ENCODE measurements around the gene CAMK1D.

CAMK1D gene

DNA sequence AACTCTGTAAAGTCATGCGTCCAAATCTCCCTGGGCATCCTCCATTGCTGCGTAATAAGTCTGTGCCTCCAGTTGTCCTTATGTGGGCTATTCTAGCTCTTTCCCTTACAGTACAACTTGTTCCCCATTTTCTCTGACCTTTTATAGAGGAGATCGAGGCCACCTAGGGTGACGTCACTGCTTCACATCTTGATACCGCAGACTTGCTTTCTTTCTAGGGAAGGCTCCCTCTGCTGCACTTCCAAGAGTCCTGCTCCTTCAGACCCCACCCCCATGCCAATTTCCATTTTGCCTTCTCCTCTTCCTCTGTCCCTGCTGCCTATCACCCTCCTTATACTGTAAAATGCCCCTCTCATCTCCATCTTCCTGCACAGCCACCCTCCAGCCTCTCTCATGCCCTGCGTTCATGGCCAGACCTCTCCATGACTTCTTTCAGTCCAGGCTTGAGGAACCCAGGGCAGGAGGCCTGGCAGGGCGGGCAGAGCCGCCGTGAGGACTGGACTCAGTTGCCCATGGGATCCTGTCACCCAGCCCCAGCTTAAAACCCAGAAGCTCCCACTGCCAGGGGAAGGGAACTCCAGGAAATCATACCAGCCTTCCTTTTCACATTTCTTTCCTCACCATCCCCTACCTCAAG is 57.5 kb downstream of the CAMK1D start:
- no peak for DNase-seq

DNA sequence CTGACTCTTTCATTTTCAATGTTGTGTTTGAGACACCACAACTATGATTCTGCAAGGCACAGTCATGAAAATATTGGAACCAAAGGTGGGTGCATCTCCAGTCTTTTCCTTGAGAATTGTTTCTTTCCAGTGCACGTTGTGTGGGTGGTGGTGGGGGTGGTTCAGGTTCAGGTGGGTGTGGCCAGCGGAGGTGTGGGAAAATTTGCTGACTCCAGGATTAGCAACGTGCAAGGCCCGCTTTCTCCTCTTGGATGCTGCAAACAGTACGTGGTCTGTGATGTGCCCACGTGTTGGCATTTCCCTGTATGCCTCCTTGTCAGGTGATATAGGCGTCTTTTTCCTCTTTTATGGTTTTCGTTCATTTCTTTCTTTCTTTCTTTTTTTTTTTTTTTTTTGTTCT is 59.1 kb downstream of the CAMK1D start:
- no peak for DNase-seq

DNA sequence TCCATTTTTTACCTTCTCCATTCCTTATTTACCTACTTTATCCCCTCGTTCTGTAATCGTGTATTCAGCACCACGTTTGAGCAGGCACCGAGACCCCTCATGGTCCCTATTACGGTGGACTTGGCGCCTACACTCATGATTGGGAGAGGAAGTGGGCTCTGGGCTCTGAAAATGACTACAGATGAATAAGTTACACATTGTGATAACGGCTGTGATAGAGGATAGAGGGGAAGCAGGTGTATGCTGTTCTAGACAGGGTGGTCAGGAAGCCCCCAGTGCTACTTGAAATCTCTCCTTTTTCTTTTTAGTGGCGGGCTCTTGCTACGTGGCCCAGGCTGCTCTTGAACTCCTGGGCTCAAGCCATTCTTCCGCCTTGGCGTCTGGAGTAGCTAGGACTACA is 59.8 kb downstream of the CAMK1D start:
- DNase-seq, result no peak

DNA sequence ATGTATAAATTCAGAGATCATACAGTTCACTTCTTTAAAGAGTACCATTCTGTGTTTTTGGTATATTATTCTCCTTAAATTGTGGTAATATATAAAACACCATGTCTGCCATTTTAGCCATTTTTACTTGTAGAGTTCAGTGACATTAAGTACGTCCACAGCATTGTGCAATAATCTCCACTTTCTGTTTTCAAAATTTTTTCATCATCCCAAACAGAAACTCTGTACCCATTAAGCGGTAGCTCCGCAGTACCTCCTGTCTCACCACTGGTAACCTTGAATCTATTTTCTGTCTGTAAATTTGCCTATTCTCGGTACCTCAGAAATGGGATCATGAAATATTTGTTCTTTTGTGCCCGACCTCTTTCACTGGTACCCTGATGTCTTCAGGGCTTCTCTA is 60.3 kb downstream of the CAMK1D start:
- DNase-seq, result no peak

DNA sequence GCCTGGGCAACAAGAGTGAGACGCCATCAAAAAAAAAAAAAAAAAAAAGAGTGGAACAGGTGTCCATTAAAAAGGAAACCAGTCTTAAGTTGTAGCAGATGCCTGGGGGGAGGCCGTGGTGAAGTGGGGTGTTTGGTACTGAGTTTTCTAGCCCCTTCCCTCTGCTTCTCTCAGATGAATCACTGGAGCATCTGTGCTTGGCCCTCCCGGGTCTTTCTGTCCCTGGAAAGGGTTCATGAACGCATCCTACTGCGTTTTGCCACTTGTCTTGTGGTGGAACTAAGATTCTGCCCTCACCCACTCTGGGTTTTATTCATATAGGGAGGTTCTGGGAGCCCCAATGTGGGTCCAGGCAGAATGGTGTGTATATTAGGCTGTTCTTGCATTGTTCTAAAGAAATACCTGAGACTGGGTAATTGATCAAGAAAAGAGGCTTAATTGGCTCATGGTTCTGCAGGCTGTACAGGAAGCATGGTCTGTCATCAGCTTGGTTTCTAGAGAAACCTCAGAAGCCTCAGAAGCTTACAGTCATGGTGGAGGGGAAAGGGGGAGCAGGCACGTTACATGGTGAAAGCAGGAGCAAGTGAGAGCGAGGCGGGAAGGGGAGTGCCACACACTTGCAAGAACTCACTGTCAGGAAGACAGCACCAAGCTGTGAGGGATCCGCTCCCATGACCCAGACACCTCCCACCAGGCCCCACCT is 63.5 kb downstream of the CAMK1D start:
- no peak for DNase-seq

DNA sequence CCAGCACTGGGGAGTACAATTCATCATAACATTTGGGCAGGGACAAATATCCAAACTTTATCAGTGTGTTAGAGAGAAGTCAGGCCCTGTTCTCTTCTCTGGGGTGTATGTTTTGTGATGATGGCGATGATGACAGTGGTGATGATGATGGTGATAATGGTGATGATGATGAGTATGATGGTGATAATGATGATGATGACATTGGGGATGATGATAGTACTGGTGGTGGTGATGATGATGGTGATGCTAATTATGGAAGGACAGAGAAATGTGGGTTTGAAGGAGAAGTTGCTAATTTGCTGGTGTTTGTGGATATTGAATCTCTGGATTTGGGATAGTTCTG is 64.0 kb downstream of the CAMK1D start:
- DNase-seq, result no peak

DNA sequence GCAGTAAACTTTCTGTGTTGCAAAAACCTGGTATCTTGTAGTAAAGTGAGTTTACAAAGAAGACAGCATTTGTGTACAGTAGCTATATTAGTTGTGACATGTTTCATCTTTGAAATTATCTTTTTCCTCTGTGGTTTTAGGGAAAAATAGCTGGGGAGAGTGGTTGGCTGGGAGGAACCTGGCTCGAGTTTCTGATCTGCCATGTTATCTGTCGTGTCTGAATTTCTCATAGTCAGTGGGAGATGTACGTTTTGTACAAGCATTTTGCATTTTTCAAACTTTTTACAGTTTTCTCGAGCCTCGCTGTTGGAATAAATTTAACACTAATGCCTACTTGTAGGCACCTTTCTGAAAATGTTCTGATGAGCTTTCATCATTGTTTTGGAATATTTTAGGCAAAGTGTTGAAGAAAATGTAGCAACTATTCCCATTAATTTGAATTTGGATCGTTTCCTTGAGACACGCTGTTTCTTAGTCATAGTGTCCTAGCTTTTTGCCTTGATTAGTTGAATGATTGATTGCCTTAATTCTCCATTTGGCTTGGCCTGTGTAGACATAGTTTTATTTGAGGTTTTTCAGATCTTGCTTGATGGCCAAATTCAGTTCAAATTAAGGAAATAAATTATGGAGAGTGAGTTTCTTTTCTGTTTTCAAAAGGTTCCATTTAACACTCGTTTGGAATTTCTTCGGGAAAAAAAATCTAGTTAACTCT is 65.1 kb downstream of the CAMK1D start:
- no peak for DNase-seq

DNA sequence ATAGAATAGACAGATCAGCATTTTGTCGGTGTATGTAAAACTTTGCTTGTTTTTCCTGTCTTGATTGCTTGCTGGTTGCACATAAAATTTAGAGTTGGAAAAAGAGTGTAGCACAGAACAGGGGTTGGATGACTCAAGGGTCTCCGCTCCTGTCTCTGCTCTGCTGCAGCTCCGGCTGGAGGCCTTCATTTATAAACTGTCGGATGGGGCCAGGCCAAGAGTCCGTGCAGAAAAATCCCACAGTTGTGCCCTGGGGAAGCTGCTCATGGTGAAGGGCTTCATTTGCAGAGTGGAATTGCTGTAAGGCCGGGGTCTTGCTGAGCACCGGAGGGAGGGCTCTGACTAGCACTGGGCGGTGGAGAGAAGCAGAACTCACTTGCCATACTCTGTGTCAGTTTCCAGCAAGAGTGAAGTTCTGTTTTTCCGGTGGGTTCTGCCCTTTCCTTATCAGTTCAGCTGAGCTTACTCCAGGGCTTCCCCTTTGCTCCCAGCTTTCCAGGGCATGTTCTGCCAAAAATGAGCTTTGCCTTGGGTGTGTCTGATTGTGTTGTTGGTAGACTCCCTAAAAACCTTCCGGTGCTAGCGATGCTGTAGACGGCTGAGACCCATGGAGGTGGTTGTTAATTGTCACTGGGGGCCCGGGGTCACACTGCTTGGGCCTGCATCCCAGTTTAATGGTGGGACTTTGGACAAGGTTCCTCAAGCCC is 67.2 kb downstream of the CAMK1D start:
- DNase-seq, result no peak

DNA sequence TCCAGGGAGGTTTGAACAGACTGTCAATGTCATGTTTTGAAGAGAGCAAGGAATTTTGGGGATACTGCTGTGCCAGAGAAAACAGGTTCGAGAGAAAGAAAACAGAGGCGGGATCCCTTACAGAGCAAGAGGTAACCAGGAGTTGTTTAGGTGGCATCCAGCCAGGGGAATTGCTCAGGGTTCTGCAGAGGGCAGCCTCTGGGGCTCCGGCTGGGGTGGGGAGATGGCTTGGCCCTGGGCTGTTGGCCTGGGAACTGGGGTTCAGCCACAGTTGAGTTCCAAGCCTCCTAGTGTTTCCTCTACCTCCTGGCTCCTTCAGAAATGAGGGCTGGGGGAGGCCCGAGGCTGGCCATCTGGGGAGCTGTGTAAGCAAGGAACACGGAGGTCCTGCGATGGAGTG is 68.0 kb downstream of the CAMK1D start:
- no peak for DNase-seq

GRCh38 chr10:12418000-12418399 is 68.7 kb downstream of the CAMK1D start:
- no peak for DNase-seq

GRCh38 chr10:12418725-12419261 is 69.4 kb downstream of the CAMK1D start:
- no peak for DNase-seq

DNA sequence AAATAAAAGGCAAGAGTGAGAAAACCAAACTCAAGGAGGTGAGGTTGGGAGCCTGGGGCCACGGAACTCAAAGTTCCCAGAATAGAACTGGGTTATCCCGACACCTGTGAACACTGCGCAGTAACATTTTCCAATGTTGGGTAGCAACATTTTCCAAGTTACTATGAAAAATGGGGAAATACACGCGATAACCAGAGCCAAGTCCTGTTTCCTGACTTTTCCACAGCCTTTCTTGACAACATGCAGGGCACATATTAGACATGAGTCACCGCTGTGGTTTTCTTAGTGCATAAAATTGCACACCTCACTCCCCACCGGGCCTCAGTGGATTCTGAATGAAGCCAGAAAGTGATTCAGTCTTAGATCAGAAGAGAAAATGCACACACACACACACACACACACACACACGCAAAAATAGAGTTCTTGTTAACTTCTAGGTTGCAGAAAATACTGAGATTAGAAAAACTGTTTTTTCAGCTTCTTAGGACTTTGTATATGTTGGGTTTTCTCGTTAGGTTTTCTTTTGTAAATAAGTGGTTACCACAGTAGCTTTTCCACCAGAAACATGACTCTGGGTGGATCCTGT is 70.0 kb downstream of the CAMK1D start:
- no peak for DNase-seq

DNA sequence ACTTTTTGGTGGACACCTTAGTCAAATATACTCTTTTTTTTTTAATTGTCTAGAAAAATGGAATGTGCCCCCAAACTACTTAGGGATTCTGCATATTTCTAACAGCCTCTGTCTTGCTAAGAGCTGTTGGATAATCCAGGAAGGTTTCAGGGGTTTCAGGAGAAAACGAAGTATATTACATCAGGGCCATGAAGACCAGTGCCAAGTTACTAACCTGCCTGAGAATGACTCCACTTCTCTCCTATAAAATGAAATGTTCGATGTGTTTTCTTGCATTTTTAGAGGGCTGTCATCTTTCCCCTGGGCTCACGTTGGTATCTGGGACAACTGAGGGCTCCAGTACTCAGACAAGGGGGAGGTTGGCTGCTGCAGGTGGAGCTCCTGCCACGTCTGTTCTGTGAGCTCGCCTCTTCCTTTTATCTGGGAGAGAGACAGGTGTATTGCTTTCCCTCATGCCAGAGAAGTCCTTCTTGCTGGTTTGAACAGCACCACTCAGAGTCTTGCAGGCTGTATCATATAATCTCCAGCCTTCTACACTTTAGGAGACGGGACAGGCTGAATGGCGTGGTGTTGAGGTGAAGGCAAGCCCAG is 71.3 kb downstream of the CAMK1D start:
- DNase-seq, result no peak

- DNase-seq, result no peak
Measured at GRCh38 chr10:12422189-12422588, 72.8 kb downstream of the CAMK1D start.

GRCh38 chr10:12423896-12424295 is 74.5 kb downstream of the CAMK1D start:
- no peak for DNase-seq

- no peak for DNase-seq
Measured at GRCh38 chr10:12427276-12427675, 77.9 kb downstream of the CAMK1D start.

DNA sequence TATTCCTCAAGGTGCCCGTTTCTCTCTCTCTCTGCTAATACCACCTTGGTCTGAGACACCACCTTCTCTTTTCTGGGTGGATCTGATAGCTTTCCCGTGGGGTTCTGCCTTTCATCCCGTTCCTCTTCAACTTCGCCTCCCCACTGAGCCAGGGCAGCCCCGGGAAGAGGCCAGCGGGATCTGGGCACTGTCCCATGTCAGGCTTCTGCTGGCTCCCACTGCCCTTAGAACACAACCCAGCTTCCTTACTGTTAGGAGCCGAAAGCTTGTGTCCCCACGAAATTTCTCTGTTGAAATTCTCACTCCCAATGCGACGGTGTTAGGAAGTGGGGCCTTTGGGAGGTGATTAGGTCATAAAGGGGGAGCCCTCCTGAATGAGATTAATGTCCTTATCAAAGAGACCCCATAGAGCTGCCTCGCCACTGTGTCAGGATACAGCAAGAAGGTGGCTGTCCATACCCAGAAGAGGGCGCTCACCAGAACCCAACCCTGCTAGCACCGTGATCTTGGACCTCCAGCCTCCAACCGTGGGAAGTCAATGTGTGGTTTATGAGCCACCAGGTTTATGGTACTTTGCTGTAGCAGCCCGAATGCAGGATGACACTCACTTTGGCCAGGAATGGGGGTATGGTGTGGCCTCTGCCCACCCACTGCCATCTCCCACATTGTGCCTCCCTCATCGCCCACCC is 79.2 kb downstream of the CAMK1D start:
- no peak for DNase-seq

DNA sequence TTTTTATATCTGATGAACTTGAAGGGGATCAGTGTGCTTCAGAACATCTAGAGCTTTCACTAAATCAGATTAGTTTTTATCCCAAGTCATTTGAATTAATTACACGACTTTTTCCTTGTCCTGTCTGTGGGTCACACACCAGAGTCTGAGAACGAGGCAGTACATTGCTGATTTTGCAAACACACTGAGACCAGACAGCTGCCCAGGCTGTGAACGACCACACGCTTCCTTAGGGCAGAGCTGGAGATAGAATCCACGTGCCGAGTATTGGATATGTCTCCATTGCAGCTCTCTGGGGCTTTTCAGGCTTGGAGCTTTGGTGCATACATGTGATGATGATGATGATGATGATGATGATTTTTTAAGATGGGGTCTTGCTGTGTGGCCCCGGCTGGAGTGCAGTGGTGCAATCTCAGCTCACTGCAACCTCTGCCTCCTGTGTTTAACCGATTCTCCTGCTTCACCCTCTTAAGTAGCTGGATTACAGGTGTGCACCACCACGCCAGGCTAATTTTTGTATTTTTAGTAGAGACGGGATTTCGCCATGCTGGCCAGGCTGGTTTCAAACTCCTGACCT is 81.1 kb downstream of the CAMK1D start:
- no peak for DNase-seq

DNA sequence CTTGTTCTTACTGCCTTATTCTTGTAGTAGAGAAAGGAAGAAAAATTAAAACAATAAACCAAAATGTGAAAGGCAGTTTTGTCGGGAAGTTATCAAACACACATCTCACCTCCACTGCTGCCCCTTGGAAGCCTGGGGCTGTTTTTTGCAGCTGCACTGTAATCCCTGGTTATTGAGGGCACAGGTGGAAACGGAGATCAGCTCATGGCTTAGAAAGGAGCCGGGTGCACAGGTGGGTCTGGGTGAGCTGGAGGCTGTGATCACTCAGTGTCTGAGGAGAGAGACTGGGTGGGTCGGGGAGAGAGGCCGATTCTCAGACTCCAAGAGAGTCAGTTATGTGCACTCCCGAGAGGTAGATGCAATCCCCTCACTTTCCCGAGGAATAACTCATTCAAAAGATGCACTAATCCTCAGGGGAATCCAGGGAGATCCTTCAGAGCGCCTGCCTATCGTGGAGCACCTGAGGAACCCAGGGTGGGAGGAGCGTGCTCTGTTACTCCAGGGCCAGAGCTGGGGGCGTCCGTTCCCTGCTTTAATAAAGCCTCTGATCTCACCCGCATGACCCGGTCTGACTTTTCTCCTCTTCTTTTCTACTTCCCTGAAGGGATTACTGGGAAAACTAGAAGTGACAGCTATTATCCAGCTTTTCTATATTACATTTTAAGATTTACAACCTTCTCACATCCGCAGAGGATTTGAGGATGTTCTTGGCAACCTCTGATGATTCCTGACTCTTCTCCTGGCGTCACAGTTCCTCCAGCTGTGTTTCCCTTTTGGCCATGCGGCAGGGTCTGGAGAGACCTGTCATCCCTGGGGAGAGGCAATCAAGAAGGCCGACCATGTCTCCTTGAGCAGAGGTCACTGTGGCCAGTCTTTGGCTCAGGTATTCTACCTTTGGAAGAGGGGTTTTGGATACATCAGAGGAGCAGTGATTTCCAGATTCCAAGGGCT is 82.1 kb downstream of the CAMK1D start:
- no peak for DNase-seq

GRCh38 chr10:12432402-12433189 is 83.2 kb downstream of the CAMK1D start:
- no peak for DNase-seq

All from COR-L47 (cell line).